ENCODE results near the gene MCM7. TPM values are rescaled to one million over a fixed set of nuclear protein-coding genes. Genes with fewer than 3 reads are reported as not detected.

MCM7 gene
- total and polyA plus RNA-seq, 2 of the 13 experiments (the other 11 are each of a cell fraction or from before 2014, with no cell fraction given) = 84.5 to 214 TPM

- TF ChIP-seq CREBL2 (CRISPR knock-in tag; IDR thresholded peaks at IDR 0.05; ENCODE audit: borderline replicate concordance) (0 out of 2 replicates have a peak, but pooled peaks have one; percentile 28), CENPT (CRISPR knock-in tag; IDR thresholded peaks at IDR 0.05; ENCODE audit: low read depth) (peak; percentile 74), ZNF589 (CRISPR knock-in tag; conservative IDR thresholded peaks at IDR 0.05) (no peak; the same call in 1 of the 2 replicates), ZNF850 (CRISPR knock-in tag; conservative IDR thresholded peaks at IDR 0.05) (no peak), GATAD1 (CRISPR knock-in tag; IDR thresholded peaks at IDR 0.05) (peak; percentile 93)
Observed at GRCh38 chr7:100101016-100101862, at the start of gene MCM7, which contains the start of gene AP4M1 (continued).

- Histone ChIP-seq H3K9me3 (ENCODE audit: low read length) (no peaks in the 10 kb centered on the region), H3K79me2 (ENCODE audit: insufficient read depth, low read length) (peaks cover 15% of the 10 kb centered on the region), H3K4me2 (ENCODE audit: low read depth, low read length) (peak within 1 kb of the TSS; percentile 88), H3K9ac (ENCODE audit: insufficient read depth, low read depth, low read length) (peak within 1 kb of the TSS; percentile 79), H3K36me3 (replicated peaks in 1 of 2; ENCODE audit: control insufficient read depth in 1 of 2, insufficient read depth in 2 of 2, low read length in 2 of 2) (0 out of 5 replicates have a peak, but pooled peaks cover 0 to 1% of the 10 kb centered on the region in 2 experiments), H4K20me1 (ENCODE audit: insufficient read depth, low read length) (no peaks in the 10 kb centered on the region; the same call in 1 of the 2 replicates), H3K27me3 (ENCODE audit: control insufficient read depth in 1 of 2, insufficient read depth in 2 of 2, low read length in 2 of 2) (no peaks in the 10 kb centered on the region), H3K4me1 (ENCODE audit: insufficient read depth, low read length) (peaks cover 45% of the 10 kb centered on the region), H2AFZ (ENCODE audit: low read length) (peak within 1 kb of the TSS; percentile 66), H3K4me3 (replicated peaks in 1 of 3; ENCODE audit: insufficient read depth in 1 of 3, low read depth in 2 of 3, low read length in 3 of 3) (peak within 1 kb of the TSS; percentile 96 to 97 (median 97)), H3K27ac (ENCODE audit: extremely low read length, insufficient read depth, low read length) (peak within 1 kb of the TSS; percentile 46)
- ATAC-seq (peak; percentile 98), DNase-seq (ENCODE audit: low spot score) (peak; percentile 98), FAIRE-seq (peak; percentile 99)
- BruUV-seq (replicated peaks) = no TSS peak
- CTCF ChIA-PET (ENCODE audit: low intra/inter-chr PET ratio, low total read pairs) = no interaction called here
- POLR2A ChIA-PET = interaction anchor here (0.6 to 2.3 kb wide), 16 partner anchors 8 to 280 kb away, joined by 3 to 25 read pairs (median 7); partner anchors contain the start of genes AP4M1, COPS6, GAL3ST4 and GPC2
- under 1% methylated on average over 30 of the region's 46 CpGs for WGBS (ENCODE audit: low lambda C conversion rate)
- intact Hi-C loops (cut with micrococcal nuclease; ENCODE audit: unreplicated experiment) = no loop called here
- in situ Hi-C loops (cut with HindIII; ENCODE audit: extremely low pct_ligation_motif_present, low pct_unique_long_range_greater_than_20kb) = no loop called here
- TF ChIP-seq ZNF691 (CRISPR knock-in tag; IDR thresholded peaks at IDR 0.05; ENCODE audit: borderline replicate concordance, low read depth) = no peak
- no peak; the same call in 1 of the 2 replicates for TF ChIP-seq GFI1 (CRISPR knock-in tag; IDR thresholded peaks at IDR 0.05; ENCODE audit: borderline replicate concordance)
- no peak for TF ChIP-seq ZSCAN22 (CRISPR knock-in tag; IDR thresholded peaks at IDR 0.05)
- peak; percentile 52; the same call in 1 of the 2 replicates for TF ChIP-seq GATA4 (IDR thresholded peaks at IDR 0.05; ENCODE audit: borderline replicate concordance, low read depth)
- no peak; the same call in 1 of the 2 replicates for TF ChIP-seq ZNF567 (CRISPR knock-in tag; IDR thresholded peaks at IDR 0.05; ENCODE audit: borderline replicate concordance)
- TF ChIP-seq MED13 (CRISPR knock-in tag; IDR thresholded peaks at IDR 0.05) = peak; percentile 37; the same call in 1 of the 2 replicates
- TF ChIP-seq ZNF143 (CRISPR knock-in tag; IDR thresholded peaks at IDR 0.05) = 0 out of 2 replicates have a peak, but pooled peaks have one; percentile 16
- TF ChIP-seq FOXC1 (CRISPR knock-in tag; IDR thresholded peaks at IDR 0.05; ENCODE audit: borderline replicate concordance) = 0 out of 2 replicates have a peak, but pooled peaks have one; percentile 30
- peak; percentile 75; the same call in 1 of the 2 replicates for TF ChIP-seq CREM (IDR thresholded peaks at IDR 0.05)
- TF ChIP-seq CREM (CRISPR knock-in tag; IDR thresholded peaks at IDR 0.05) = no peak
- TF ChIP-seq ZNF558 (CRISPR knock-in tag; IDR thresholded peaks at IDR 0.05; ENCODE audit: borderline replicate concordance) = no peak
- peak; percentile 4; the same call in 1 of the 2 replicates for TF ChIP-seq FOXO1 (CRISPR knock-in tag; IDR thresholded peaks at IDR 0.05)
Observed at GRCh38 chr7:100148559-100149328, 47.5 kb upstream of the MCM7 start, which contains the start of gene LAMTOR4. LAMTOR4 (plus strand) TSS chr7:100148918; CDS start chr7:100148973, 55 bp downstream.

Measured in HepG2 (cell line).